Duodenal mucosa (tissue), 2 donors: ENCODE measurements around the gene CENPN.
A peak's percentile ranks its signal among the peaks of the same experiment; 100 is the strongest.

ENCODE experiments used
- H3K27ac ChIP-seq: one replicate; pipeline ENCODE4 v1.7.0; 2013; ENCODE audit warnings: low read depth, low read length
- H3K27me3 ChIP-seq, 2 donors: one replicate each; pipeline ENCODE4 v1.7.0; 2013; ENCODE audit warnings: low read length in 2 of 2, control low read depth in 1 of 2; ENCODE audit not compliant: insufficient read depth in 2 of 2, control insufficient read depth in 1 of 2
- H3K36me3 ChIP-seq, 2 donors: one replicate each; pipeline ENCODE4 v1.7.0; 2013; ENCODE audit warnings: low read length in 2 of 2, control low read depth in 1 of 2; ENCODE audit not compliant: insufficient read depth in 2 of 2, control insufficient read depth in 1 of 2
- H3K4me1 ChIP-seq, 2 donors: one replicate each; pipeline ENCODE4 v1.7.0; 2013; ENCODE audit warnings: low read length in 2 of 2, control low read depth in 1 of 2; ENCODE audit not compliant: insufficient read depth in 2 of 2, control insufficient read depth in 1 of 2
- H3K4me3 ChIP-seq, 2 donors: one replicate each; pipeline ENCODE4 v1.7.0; 2013; ENCODE audit warnings: low read length in 2 of 2, low read depth in 1 of 2
- H3K9ac ChIP-seq, 2 donors: one replicate each; pipeline ENCODE4 v1.7.0; 2013; ENCODE audit warnings: low read length in 2 of 2, low read depth in 1 of 2
- H3K9me3 ChIP-seq, 2 donors: one replicate each; pipeline ENCODE4 v1.7.0; 2013; ENCODE audit warnings: low read length in 2 of 2, control low read depth in 1 of 2; ENCODE audit not compliant: control insufficient read depth in 1 of 2

Gene CENPN

GRCh38 chr16:81006813-81007695 is at the start of gene CENPN, which contains the start of gene CMC2:
Gene CENPN, plus strand, starts transcription at chr16:81007214. Its CDS starts 4,726 bp downstream, at chr16:81011940.
Gene CMC2, minus strand, starts transcription at chr16:81006885. Its CDS starts 9,491 bp downstream, at chr16:80997394.
- Histone ChIP-seq H3K27me3 (no peaks in the 10 kb centered on the region), H3K4me3 (peak within 1 kb of the TSS; percentile 93 to 94), H3K4me1 (peaks cover 19% of the 10 kb centered on the region in 2 donors), H3K27ac (peak within 1 kb of the TSS; percentile 96), H3K9ac (peak within 1 kb of the TSS; percentile 93 to 94), H3K36me3 (no peaks in the 10 kb centered on the region), H3K9me3 (no peaks in the 10 kb centered on the region)

- Histone ChIP-seq H3K4me1 (no peaks in the 10 kb centered on the region), H3K4me3 (no peak overlapping the region), H3K9ac (no peak overlapping the region), H3K27me3 (no peaks in the 10 kb centered on the region), H3K36me3 (no peaks in the 10 kb centered on the region), H3K9me3 (peaks cover 13 to 18% of the 10 kb centered on the region in 2 donors), H3K27ac (no peak overlapping the region)
These were observed 48.7 kb upstream of the CENPN start for GRCh38 chr16:80958284-80958683.

- no peaks in the 10 kb centered on the region for H3K36me3 ChIP-seq
- no peaks in the 10 kb centered on the region for H3K27me3 ChIP-seq
- H3K4me1 ChIP-seq: no peaks in the 10 kb centered on the region
- H3K4me3 ChIP-seq: no peak overlapping the region
- peaks cover 13 to 18% of the 10 kb centered on the region in 2 donors for H3K9me3 ChIP-seq
- no peak overlapping the region for H3K27ac ChIP-seq
- H3K9ac ChIP-seq: no peak overlapping the region
These were observed 44.1 kb upstream of the CENPN start for GRCh38 chr16:80962879-80963278.

- no peak overlapping the region for H3K27ac ChIP-seq
- H3K4me3 ChIP-seq: no peak overlapping the region
- H3K9me3 ChIP-seq: peaks cover 3 to 9% of the 10 kb centered on the region in 2 donors
- H3K4me1 ChIP-seq: no peaks in the 10 kb centered on the region
- no peaks in the 10 kb centered on the region for H3K36me3 ChIP-seq
- H3K9ac ChIP-seq: no peak overlapping the region
- H3K27me3 ChIP-seq: no peaks in the 10 kb centered on the region
These were observed 42.7 kb upstream of the CENPN start for GRCh38 chr16:80964351-80964750.

GRCh38 chr16:80966617-80967016 is 40.4 kb upstream of the CENPN start:
- Histone ChIP-seq H3K4me1 (no peaks in the 10 kb centered on the region), H3K9ac (no peak overlapping the region), H3K36me3 (no peaks in the 10 kb centered on the region), H3K9me3 (no peaks in the 10 kb centered on the region), H3K27me3 (no peaks in the 10 kb centered on the region), H3K4me3 (no peak overlapping the region), H3K27ac (no peak overlapping the region)

- H3K4me3 ChIP-seq: no peak overlapping the region
- no peaks in the 10 kb centered on the region for H3K4me1 ChIP-seq
- H3K27me3 ChIP-seq: no peaks in the 10 kb centered on the region
- peaks cover 0 to 9% of the 10 kb centered on the region in 2 donors for H3K36me3 ChIP-seq
- no peaks in the 10 kb centered on the region for H3K9me3 ChIP-seq
- H3K9ac ChIP-seq: no peak overlapping the region
- H3K27ac ChIP-seq: no peak overlapping the region
These were observed 38.5 kb upstream of the CENPN start for GRCh38 chr16:80968386-80969113.

- Histone ChIP-seq H3K27ac (no peak overlapping the region), H3K27me3 (no peaks in the 10 kb centered on the region), H3K9me3 (no peaks in the 10 kb centered on the region), H3K4me1 (no peaks in the 10 kb centered on the region), H3K36me3 (peaks cover 3 to 9% of the 10 kb centered on the region in 2 donors), H3K9ac (no peak overlapping the region), H3K4me3 (no peak overlapping the region)
These were observed 37.9 kb upstream of the CENPN start for GRCh38 chr16:80969114-80969484.

GRCh38 chr16:80971819-80972218 is 35.2 kb upstream of the CENPN start:
- H3K27ac ChIP-seq: no peak overlapping the region
- no peaks in the 10 kb centered on the region for H3K27me3 ChIP-seq
- no peak overlapping the region for H3K9ac ChIP-seq
- no peak overlapping the region for H3K4me3 ChIP-seq
- no peaks in the 10 kb centered on the region for H3K4me1 ChIP-seq
- peaks cover 8 to 21% of the 10 kb centered on the region in 2 donors for H3K36me3 ChIP-seq
- H3K9me3 ChIP-seq: no peaks in the 10 kb centered on the region

- no peaks in the 10 kb centered on the region for H3K9me3 ChIP-seq
- peaks cover 8 to 21% of the 10 kb centered on the region in 2 donors for H3K36me3 ChIP-seq
- no peak overlapping the region for H3K9ac ChIP-seq
- H3K4me1 ChIP-seq: no peaks in the 10 kb centered on the region
- no peak overlapping the region for H3K4me3 ChIP-seq
- H3K27me3 ChIP-seq: no peaks in the 10 kb centered on the region
- no peak overlapping the region for H3K27ac ChIP-seq
These were observed 34.4 kb upstream of the CENPN start for GRCh38 chr16:80972611-80973010.

- Histone ChIP-seq H3K27ac (no peak overlapping the region), H3K9ac (no peak overlapping the region), H3K4me3 (no peak overlapping the region), H3K27me3 (no peaks in the 10 kb centered on the region), H3K36me3 (peaks cover 8 to 21% of the 10 kb centered on the region in 2 donors), H3K9me3 (no peaks in the 10 kb centered on the region), H3K4me1 (no peaks in the 10 kb centered on the region)
These were observed 33.0 kb upstream of the CENPN start for GRCh38 chr16:80973991-80974390.
